GM12801 (cell line): ENCODE data around the gene FGA.

Experiments used
- TF ChIP-seq, protein P1 (sequence below): IDR thresholded peaks from one replicate; pipeline ENCODE4 v1.5.1; 2011; ENCODE audit warnings: control low read depth; ENCODE audit not compliant: insufficient read length; ENCODE audit errors: extremely low read depth

The FGA gene

DNA sequence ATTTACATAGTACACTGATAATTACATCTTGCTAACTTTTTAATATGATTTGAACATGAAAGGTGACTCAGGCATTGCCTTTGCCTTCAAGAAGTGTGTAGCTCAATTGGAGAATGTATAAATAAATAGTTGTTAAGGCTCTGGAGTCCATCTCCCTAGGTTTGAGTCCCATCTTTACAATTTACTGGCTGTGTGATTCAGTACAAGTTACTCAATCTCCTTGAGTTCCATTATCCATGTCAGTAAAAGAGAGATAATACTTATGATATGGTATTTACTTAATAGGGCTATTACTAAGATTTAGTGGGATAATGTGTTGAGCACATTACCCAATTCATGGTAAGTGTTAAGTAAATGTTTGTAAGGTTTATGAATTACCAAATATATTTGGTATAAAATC is 23.8 kb upstream of the FGA start:
- TF ChIP-seq, protein P1, sequence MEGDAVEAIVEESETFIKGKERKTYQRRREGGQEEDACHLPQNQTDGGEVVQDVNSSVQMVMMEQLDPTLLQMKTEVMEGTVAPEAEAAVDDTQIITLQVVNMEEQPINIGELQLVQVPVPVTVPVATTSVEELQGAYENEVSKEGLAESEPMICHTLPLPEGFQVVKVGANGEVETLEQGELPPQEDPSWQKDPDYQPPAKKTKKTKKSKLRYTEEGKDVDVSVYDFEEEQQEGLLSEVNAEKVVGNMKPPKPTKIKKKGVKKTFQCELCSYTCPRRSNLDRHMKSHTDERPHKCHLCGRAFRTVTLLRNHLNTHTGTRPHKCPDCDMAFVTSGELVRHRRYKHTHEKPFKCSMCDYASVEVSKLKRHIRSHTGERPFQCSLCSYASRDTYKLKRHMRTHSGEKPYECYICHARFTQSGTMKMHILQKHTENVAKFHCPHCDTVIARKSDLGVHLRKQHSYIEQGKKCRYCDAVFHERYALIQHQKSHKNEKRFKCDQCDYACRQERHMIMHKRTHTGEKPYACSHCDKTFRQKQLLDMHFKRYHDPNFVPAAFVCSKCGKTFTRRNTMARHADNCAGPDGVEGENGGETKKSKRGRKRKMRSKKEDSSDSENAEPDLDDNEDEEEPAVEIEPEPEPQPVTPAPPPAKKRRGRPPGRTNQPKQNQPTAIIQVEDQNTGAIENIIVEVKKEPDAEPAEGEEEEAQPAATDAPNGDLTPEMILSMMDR: no peak

DNA sequence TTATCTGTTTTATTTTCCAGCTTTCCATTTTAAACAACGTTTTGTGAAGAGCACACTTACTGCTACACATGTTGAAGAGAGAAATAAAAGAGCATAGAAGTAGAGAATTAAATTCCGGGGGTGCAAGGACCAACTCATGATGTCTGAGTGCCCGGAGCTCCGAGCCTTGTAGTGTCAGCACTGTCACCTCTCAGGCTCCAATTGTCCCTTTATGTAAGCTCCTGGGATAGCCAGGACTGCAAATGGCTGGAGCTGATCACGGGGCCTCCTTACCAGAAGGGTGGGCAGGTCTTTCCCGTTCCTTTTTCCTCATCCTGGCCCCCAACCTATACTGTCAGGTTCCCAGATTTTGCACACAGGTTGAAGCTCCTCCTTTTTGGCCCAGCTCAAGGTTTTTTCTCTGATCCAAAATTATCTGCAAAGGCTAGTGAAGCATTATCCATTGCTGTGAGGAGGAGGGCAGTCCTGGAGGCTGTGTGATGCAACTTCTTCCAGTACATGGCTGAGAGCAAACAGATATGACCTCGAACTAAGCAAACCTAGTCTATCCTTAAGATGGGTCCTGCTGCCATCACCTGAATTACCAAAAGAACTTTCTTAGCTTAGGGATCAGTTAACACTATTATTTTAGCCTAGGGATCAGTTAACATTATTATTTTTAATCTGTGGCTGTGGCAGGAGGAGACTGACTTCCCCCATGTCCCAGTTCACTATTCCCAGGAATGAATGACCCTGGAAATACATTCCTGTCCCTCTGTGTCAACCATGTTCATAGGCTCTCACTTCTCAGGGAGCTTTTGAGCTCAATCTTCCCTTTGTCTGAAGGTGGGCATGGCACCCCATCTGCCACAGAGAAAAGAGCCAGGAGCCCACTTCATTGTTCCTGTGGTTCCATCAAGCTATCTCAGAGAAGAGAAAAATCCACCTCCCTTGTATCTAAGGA is 22.2 kb upstream of the FGA start, which contains the start of gene FGG:
Gene FGG, minus strand, starts transcription at position 185 of the 943 bp plus-strand sequence. Its CDS starts 47 bp downstream, at position 138.
- TF ChIP-seq, protein P1: no peak

DNA sequence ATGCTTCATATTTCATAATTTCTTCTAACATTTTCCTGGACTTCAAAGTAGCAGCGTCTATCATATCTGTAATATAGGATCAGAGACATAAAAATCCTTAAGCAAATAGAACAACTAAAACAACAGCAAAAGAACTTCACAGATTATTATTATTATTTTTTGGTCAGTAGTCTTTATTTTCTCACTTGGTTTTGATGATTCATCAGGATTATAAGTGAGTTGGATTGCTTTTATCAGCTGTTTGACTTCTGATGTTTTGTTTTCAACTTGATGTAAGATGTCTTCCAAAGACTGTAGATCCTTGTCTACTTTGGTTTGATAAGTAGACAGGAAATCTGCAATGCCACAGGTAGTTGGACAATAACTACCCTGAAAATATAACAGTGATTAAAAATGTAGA is 21.3 kb upstream of the FGA start:
- TF ChIP-seq, protein P1: no peak

DNA sequence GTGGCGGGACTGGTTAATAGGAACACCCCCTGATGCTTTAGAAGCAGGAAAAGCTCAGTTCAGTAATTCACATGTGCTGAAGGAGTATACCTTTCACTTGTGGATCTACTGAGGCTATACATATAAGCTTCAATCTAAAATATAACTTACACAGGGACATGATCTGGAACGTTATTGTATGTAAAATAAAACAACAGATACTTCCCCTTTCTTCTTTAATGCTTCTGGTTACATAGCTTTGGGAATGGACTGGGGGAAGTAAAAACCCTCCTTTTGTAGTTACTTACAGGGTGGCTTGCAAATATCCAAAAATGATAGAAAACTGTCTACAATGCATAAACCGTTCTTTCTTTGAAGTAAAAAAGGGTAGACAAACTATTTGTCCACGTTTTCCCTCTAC is 20.0 kb upstream of the FGA start:
- TF ChIP-seq, protein P1: no peak

DNA sequence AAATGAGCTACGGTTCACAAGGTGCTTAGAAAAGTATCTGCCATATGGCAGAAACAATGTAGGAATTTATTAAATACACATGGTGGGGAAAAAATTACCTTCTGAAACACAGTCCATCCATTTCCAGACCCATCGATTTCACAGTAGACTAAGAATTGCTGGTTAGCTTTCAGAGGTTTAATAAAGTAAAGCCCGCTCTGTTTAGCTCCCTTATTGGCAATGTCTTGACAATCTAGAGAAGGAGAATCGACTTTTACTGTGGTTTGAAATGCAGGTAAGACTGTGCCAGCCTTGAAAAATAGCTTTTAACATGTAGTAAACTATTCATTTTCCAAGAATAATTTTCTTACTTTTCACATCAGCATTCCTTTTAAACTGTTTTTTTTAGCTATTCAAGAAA is 19.0 kb upstream of the FGA start:
- TF ChIP-seq, protein P1: no peak

DNA sequence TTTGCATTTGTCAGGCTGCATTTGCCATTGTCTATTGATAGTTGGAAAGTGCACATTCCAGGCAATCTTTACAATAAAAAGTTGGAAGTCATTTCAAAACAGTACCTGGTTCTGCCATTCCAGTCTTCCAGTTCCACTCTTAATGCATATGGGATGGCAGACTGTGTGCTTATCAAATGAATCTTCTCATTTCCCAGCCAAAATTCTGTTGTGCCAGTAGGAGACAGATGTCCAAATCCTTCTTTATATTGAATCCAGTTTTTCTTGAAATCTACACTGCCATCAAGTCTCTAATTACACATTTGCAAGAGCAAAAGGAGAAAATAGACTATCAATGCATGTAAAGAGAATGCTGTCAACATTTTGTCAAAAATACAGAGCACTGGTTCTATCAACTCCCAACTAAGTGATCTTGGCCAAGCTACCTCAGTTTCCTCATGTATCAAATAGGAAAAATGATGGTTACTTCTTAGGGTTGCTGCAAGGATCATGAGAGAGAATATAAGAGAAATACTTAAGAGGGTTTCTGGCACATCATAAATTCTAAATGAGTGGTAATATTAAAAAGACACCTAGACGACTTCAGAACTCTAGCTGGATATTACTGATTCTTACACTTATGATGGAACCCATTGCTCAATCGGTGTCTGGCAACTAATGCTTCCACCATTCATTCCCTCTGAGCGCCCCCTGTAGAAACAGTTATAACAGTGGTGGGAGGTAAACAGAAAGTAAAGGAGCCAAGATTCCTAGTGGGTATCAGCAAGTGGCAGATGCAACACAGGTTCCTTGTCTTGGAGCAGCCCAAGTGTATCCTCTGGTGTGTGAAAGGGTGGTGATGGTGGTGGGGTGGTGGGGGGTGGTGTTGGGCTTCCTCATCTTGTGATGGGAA is 18.1 kb upstream of the FGA start:
- TF ChIP-seq, protein P1: no peak
